ENCODE data around the gene MACROD2.

The MACROD2 gene

DNA sequence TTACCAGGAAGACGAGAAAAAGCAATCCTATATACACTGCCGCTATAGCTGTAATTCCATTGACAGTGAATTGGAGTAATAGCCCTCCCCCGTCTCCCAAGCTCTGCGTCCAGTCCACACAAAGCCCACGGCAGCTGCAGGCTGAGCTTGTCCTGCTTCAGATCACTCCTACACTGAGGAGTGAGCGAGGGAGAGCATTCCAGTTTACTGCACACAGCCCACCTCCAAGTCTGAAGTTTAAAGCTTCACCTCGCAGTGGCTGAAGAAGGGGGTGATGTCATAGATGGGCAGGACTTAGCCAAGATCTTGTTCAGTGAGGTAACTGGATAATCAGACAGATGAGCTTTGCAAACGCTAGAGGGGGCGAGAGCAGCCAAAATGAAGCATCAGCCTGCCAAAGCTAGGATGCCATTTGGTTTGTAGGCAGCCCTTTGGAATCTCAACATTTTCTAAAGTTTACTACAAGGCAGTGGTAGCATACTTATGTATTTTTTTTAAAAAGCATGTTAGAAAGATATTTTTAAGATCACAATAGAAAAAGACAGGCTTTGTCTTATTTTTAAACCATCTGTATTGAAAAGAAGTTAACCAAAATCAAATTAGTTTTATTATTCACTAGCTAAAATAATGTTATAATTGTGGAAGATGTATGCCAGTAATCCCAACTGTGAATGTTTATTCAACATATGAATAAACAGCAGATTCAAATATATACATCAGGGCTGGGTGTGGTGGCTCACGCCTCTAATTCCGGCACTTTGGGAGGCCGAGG lies 342.3 kb downstream of the MACROD2 start, which contains the start of gene FLRT3:
Gene FLRT3, minus strand, starts transcription at position 213 of the 772 bp plus-strand sequence. CDS start 10,106 bp downstream, outside the sequence.
- peak; percentile 52 for DNase-seq (ENCODE audit: extremely low read depth, insufficient read length)
- H3K4me3 ChIP-seq (replicated peaks; ENCODE audit: low read depth, low read length), result peak within 1 kb of the TSS; percentile 61
- TF ChIP-seq, protein P1, sequence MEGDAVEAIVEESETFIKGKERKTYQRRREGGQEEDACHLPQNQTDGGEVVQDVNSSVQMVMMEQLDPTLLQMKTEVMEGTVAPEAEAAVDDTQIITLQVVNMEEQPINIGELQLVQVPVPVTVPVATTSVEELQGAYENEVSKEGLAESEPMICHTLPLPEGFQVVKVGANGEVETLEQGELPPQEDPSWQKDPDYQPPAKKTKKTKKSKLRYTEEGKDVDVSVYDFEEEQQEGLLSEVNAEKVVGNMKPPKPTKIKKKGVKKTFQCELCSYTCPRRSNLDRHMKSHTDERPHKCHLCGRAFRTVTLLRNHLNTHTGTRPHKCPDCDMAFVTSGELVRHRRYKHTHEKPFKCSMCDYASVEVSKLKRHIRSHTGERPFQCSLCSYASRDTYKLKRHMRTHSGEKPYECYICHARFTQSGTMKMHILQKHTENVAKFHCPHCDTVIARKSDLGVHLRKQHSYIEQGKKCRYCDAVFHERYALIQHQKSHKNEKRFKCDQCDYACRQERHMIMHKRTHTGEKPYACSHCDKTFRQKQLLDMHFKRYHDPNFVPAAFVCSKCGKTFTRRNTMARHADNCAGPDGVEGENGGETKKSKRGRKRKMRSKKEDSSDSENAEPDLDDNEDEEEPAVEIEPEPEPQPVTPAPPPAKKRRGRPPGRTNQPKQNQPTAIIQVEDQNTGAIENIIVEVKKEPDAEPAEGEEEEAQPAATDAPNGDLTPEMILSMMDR (IDR thresholded peaks at IDR 0.05; ENCODE audit: insufficient read depth, low read length, poor library complexity, severe bottlenecking), result peak; percentile 72
- H3K36me3 ChIP-seq (ENCODE audit: control insufficient read depth, insufficient read depth, low read length), result no peaks in the 10 kb centered on the region
- H3K27me3 ChIP-seq (replicated peaks; ENCODE audit: control insufficient read depth, insufficient read depth, low read length), result no peaks in the 10 kb centered on the region

DNA sequence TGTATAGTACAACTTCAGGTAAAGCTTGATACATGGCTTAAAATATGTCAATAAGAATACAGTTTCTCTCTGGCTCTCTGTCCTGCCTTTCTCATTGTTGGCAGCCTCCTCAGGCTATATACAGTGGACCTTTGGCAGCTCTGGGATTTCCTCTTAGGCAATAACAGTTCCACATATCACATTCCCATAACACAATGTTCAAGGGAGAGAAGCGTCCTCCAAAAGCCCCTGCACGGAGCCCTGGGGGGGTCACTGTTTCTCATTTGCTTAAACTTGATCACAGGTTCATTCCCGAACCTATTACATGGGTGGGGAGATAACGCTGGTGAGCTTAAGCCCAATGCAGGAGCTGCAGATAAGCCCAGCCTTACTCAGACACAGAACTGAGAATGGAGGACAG lies 346.5 kb downstream of the MACROD2 start:
- TF ChIP-seq, protein P1 (IDR thresholded peaks at IDR 0.05; ENCODE audit: insufficient read depth, low read length, poor library complexity, severe bottlenecking), result no peak
- no peak for DNase-seq (ENCODE audit: extremely low read depth, insufficient read length)
- no peak overlapping the region for H3K4me3 ChIP-seq (replicated peaks; ENCODE audit: low read depth, low read length)
- H3K27me3 ChIP-seq (replicated peaks; ENCODE audit: control insufficient read depth, insufficient read depth, low read length), result no peaks in the 10 kb centered on the region
- no peaks in the 10 kb centered on the region for H3K36me3 ChIP-seq (ENCODE audit: control insufficient read depth, insufficient read depth, low read length)

GRCh38 chr20:14342918-14343317 lies 347.6 kb downstream of the MACROD2 start:
- Histone ChIP-seq H3K27me3 (replicated peaks; ENCODE audit: control insufficient read depth, insufficient read depth, low read length) (no peaks in the 10 kb centered on the region), H3K4me3 (replicated peaks; ENCODE audit: low read depth, low read length) (no peak overlapping the region), H3K36me3 (ENCODE audit: control insufficient read depth, insufficient read depth, low read length) (no peaks in the 10 kb centered on the region)
- TF ChIP-seq, protein P1 (IDR thresholded peaks at IDR 0.05; ENCODE audit: insufficient read depth, low read length, poor library complexity, severe bottlenecking), result no peak
- no peak for DNase-seq (ENCODE audit: extremely low read depth, insufficient read length)

DNA sequence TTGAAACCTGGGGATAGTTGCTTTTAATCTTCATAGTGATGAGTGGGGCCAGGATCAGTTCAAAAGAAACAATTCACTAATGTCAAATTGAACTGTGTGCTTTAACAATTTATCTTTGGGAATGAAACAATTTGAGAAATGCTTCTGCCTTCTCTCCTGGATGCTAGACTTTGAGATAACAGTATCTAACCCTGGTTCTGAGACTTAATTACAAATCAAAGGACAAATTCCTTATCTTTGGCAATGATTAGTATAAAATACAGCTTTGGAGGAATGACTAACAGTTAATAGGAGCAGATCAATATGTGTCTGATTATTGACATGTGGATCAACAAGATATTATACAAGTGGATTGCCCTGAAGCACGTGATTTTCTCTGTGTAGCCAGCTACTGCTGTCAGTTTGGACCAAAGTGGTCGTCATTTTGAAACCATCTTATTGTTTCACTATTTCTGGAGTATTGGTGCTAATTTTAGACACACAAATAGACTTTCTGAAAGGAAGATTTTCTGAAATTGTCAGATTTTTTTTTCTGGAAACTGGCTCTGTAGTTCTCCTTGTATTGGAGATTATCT lies 348.3 kb downstream of the MACROD2 start:
- TF ChIP-seq, protein P1 (IDR thresholded peaks at IDR 0.05; ENCODE audit: insufficient read depth, low read length, poor library complexity, severe bottlenecking), result no peak

DNA sequence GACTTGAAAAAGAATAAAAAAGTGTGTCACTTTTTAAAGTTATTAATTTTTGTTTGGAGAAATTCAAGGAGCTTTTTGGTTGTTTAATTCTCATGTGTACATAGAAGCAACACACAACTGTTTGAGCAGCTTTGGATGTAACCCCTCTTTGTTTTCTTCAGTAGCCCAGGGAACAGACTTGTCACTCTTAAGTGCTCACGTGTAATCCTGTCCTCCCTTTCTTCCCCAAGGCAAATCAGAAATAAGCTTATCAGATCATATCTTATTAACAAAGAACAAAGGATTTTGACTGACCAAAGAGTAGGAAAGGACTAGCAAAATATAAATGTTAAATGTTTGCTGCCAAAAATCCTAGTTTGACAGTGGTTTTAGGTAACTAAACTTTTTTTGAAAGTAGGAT lies 349.4 kb downstream of the MACROD2 start:
- no peak overlapping the region for H3K4me3 ChIP-seq (replicated peaks; ENCODE audit: low read depth, low read length)
- no peak for DNase-seq (ENCODE audit: extremely low read depth, insufficient read length)
- no peaks in the 10 kb centered on the region for H3K36me3 ChIP-seq (ENCODE audit: control insufficient read depth, insufficient read depth, low read length)
- TF ChIP-seq, protein P1 (IDR thresholded peaks at IDR 0.05; ENCODE audit: insufficient read depth, low read length, poor library complexity, severe bottlenecking), result no peak
- no peaks in the 10 kb centered on the region for H3K27me3 ChIP-seq (replicated peaks; ENCODE audit: control insufficient read depth, insufficient read depth, low read length)

More for the DNA sequence above, 348.3 kb downstream of the MACROD2 start:
- DNase-seq (ENCODE audit: extremely low read depth, insufficient read length), result no peak
- no peaks in the 10 kb centered on the region for H3K27me3 ChIP-seq (replicated peaks; ENCODE audit: control insufficient read depth, insufficient read depth, low read length)
- H3K36me3 ChIP-seq (ENCODE audit: control insufficient read depth, insufficient read depth, low read length), result no peaks in the 10 kb centered on the region
- H3K4me3 ChIP-seq (replicated peaks; ENCODE audit: low read depth, low read length), result no peak overlapping the region

Data from GM06990 (cell line).